IgD-negative memory B cell (primary cell): ENCODE data around the gene PRKCA. TPM values are rescaled to one million over a fixed set of nuclear protein-coding genes. Genes with fewer than 3 reads are reported as not detected.

Source experiments
- H3K27ac Mint-ChIP-seq, 3 donors: one replicate each; pipeline ENCODE4 v1.8.0; 2020 to 2022; ENCODE audit warnings: mild to moderate bottlenecking in 3 of 3, mixed read lengths in 3 of 3, moderate library complexity in 1 of 3
- H3K27me3 Mint-ChIP-seq: one replicate; pipeline ENCODE4 v1.8.0; 2021; ENCODE audit warnings: mixed read lengths
- H3K36me3 Mint-ChIP-seq: one replicate; pipeline ENCODE4 v1.8.0; 2020; ENCODE audit warnings: mild to moderate bottlenecking, mixed read lengths
- H3K4me1 Mint-ChIP-seq, 3 donors: one replicate each; pipeline ENCODE4 v1.8.0; 2020 to 2022; ENCODE audit warnings: mixed read lengths in 3 of 3, mild to moderate bottlenecking in 1 of 3
- H3K4me3 Mint-ChIP-seq, 4 donors: one replicate each; pipeline ENCODE4 v1.8.0; 2020 to 2022; ENCODE audit warnings: mild to moderate bottlenecking in 4 of 4, mixed read lengths in 4 of 4, moderate library complexity in 3 of 4
- H3K9me3 Mint-ChIP-seq, 3 donors: one replicate each; pipeline ENCODE4 v1.8.0; 2020 to 2021; ENCODE audit warnings: mixed read lengths in 3 of 3, mild to moderate bottlenecking in 1 of 3
- polyA plus RNA-seq: library from polyadenylated mRNA; unstranded; fragments of 300-500 nt; fragmentation: Illumina TruSeq; gene quantifications from one replicate; pipeline ENCODE4 v1.2.3, GENCODE V29; 2021

The PRKCA gene
- polyA plus RNA-seq, 1 donor from 2014 or later: 0.14 TPM

- no peak overlapping the region for H3K4me3 Mint-ChIP-seq
- peaks cover 2% of the 10 kb centered on the region for H3K27me3 Mint-ChIP-seq
- no peak overlapping the region for H3K27ac Mint-ChIP-seq
- peaks cover 0 to 4% (median 0%) of the 10 kb centered on the region in 3 donors for H3K9me3 Mint-ChIP-seq
- no peaks in the 10 kb centered on the region for H3K4me1 Mint-ChIP-seq
- H3K36me3 Mint-ChIP-seq: no peaks in the 10 kb centered on the region
Observed at GRCh38 chr17:66493283-66494019, 191.0 kb downstream of the PRKCA start.

GRCh38 chr17:66494023-66494803, 191.8 kb downstream of the PRKCA start:
- H3K27me3 Mint-ChIP-seq: peaks cover 2% of the 10 kb centered on the region
- H3K36me3 Mint-ChIP-seq: no peaks in the 10 kb centered on the region
- no peaks in the 10 kb centered on the region for H3K4me1 Mint-ChIP-seq

DNA sequence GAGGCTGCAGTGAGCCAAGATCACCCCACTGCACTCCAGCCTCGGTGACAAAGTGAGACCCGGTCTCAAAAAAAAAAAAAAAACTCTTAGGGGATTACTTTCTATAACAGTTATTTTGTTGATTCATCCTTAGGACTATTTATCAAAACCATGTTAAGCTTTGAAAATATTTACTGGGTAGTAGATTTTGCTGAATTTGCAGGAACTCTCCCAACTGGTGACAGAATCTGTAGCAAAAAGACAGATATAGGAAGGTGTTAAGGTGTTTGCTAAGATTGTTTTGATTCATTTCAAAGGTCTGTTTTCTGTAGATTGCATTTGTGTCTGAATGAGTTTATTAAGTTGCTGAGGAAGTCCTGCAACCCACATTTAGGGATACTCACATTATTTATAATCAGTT, 192.6 kb downstream of the PRKCA start:
- H3K9me3 Mint-ChIP-seq: peaks cover 0 to 6% (median 0%) of the 10 kb centered on the region in 3 donors
- no peak overlapping the region for H3K4me3 Mint-ChIP-seq
- H3K36me3 Mint-ChIP-seq: no peaks in the 10 kb centered on the region
- no peaks in the 10 kb centered on the region for H3K4me1 Mint-ChIP-seq
- H3K27ac Mint-ChIP-seq: no peak overlapping the region
- H3K27me3 Mint-ChIP-seq: no peaks in the 10 kb centered on the region

More at GRCh38 chr17:66494023-66494803, 191.8 kb downstream of the PRKCA start:
- H3K9me3 Mint-ChIP-seq: peaks cover 0 to 6% (median 0%) of the 10 kb centered on the region in 3 donors
- H3K4me3 Mint-ChIP-seq: no peak overlapping the region
- no peak overlapping the region for H3K27ac Mint-ChIP-seq

DNA sequence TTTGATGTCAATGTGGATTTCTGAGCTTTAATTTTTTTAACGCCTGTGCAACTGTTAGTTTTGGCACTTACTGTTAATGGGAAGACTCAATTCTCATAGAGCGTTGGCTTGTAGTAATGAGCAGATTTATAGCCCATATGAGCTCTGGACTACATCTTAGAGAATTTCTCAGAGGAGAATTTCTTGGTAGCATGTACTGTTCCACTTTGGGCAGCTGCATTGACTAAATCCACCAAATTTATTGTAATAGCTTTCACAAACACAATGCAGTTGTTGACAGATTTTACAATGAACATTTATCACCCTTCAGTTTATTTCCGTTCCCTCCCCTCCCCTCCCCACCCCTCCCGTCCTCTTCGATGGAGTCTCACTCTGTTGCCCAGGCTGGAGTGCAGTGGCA, 193.9 kb downstream of the PRKCA start:
- Mint-ChIP-seq H3K27me3 (peaks cover 2% of the 10 kb centered on the region), H3K4me1 (no peaks in the 10 kb centered on the region), H3K9me3 (peaks cover 0 to 6% (median 0%) of the 10 kb centered on the region in 3 donors), H3K4me3 (no peak overlapping the region), H3K36me3 (no peaks in the 10 kb centered on the region), H3K27ac (no peak overlapping the region)

GRCh38 chr17:66498580-66498979, 196.2 kb downstream of the PRKCA start:
- Mint-ChIP-seq H3K36me3 (no peaks in the 10 kb centered on the region), H3K27me3 (peaks cover 3% of the 10 kb centered on the region), H3K4me3 (no peak overlapping the region), H3K9me3 (peaks cover 0 to 2% (median 0%) of the 10 kb centered on the region in 3 donors), H3K4me1 (no peaks in the 10 kb centered on the region), H3K27ac (no peak overlapping the region)

DNA sequence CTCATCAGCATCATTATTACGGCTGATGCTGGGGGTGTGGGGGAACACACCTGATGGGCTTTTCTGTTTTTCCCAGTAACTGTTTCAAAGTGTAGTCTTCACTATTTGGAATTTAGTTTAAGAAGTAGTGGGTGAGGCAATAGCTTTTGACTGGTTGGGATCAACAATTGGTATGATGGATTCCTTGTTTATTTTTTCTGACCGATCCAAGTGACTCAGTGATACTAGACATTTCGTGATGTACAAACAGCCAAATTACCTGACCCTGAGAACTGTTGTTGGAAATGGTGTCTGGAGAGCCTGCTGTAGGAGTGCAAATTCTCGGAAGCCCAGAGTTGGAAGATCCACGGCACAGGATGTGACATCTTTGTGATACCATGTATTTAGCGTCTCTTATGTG, 204.2 kb downstream of the PRKCA start:
- H3K4me1 Mint-ChIP-seq: no peaks in the 10 kb centered on the region
- peaks cover 1% of the 10 kb centered on the region for H3K27me3 Mint-ChIP-seq
- no peaks in the 10 kb centered on the region for H3K9me3 Mint-ChIP-seq
- H3K36me3 Mint-ChIP-seq: no peaks in the 10 kb centered on the region
- H3K27ac Mint-ChIP-seq: no peak overlapping the region
- H3K4me3 Mint-ChIP-seq: no peak overlapping the region

- no peaks in the 10 kb centered on the region for H3K4me1 Mint-ChIP-seq
- H3K27me3 Mint-ChIP-seq: no peaks in the 10 kb centered on the region
- H3K4me3 Mint-ChIP-seq: no peak overlapping the region
- H3K9me3 Mint-ChIP-seq: no peaks in the 10 kb centered on the region
- H3K36me3 Mint-ChIP-seq: no peaks in the 10 kb centered on the region
- H3K27ac Mint-ChIP-seq: no peak overlapping the region
Observed at GRCh38 chr17:66507103-66507923, 204.9 kb downstream of the PRKCA start.

DNA sequence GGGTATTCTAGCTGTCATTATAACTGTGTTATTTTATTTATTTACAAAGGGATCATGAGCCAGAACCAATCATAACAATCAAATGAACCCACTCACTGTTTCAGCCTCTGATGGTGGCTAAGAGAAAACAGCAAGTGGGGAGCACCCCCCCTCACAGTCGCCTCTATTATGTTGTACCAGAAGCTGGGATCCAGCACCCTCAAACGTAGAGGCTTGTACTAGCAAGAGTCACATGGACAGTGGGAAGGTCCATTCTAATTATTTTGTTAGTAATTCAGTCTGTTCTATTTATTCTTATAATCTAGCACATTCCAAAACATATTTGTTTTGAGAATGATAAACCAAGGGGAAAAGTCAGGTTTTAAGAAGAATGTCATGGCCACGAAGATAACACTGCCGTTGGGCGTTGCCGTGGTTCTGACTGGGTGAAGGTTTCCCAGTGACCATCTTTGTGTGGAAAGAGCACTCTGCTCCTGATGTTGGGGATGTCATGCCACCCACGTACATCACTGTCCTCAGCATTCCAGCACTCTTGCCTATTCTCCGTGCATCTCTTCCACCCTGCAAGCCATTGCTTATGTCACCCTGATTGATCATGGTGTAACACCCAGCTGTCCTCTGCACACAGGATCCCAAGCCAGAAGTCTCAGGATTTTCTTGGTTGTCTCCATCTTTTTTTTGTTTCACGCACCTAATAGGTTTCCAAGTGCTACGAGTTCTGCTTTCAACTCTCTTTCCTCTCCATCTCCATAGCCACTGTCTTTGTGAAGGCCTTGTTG, 205.8 kb downstream of the PRKCA start:
- H3K27me3 Mint-ChIP-seq: no peaks in the 10 kb centered on the region
- no peaks in the 10 kb centered on the region for H3K36me3 Mint-ChIP-seq
- H3K4me1 Mint-ChIP-seq: no peaks in the 10 kb centered on the region
- no peaks in the 10 kb centered on the region for H3K9me3 Mint-ChIP-seq
- H3K27ac Mint-ChIP-seq: no peak overlapping the region
- no peak overlapping the region for H3K4me3 Mint-ChIP-seq

DNA sequence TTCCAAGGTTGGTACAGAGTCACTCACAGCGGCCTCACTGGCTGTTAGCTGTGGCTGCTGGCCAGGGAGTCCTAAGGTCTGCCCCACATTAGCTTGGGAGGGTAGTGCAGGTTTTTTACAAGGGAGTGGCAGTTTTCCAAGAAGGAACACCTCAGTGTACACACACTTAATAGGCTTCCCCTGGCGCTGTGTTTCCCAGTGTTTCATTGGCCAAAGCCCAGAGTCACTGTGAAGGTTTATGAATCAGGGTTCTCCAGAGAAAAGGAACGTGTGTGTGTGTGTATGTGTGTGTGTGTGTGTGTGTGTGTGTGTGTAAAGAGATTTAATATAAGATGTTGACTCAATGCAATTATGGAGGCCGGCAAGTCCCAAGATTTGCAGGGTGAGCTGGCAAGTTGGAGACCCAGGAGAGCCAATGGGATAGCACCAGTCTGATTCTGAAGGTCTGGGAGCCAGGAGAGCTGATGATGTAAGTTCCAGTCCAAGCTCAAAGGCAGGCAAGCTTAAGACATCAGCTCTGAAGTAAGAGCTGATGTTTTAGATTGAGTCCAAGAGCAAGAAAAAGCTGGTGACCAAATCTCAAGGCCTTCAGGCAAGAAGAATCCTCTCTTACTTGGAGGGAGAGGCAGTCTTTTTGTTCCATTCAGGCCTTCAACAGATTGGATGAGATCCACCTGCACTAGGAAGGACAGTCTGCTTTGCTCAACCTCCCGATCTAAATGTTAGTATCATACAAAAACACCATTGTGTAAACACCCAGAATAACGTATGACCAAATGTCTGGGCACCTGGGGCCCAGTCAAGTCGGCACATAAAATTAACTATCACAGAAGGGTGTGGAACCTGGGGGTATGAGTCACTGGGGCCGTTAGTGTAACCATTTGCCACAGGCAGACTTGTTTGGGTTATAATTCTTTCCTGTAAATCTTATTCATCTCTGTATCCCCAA, 206.8 kb downstream of the PRKCA start:
- no peaks in the 10 kb centered on the region for H3K27me3 Mint-ChIP-seq
- no peak overlapping the region for H3K4me3 Mint-ChIP-seq
- H3K36me3 Mint-ChIP-seq: no peaks in the 10 kb centered on the region
- H3K27ac Mint-ChIP-seq: no peak overlapping the region
- no peaks in the 10 kb centered on the region for H3K4me1 Mint-ChIP-seq
- no peaks in the 10 kb centered on the region for H3K9me3 Mint-ChIP-seq

DNA sequence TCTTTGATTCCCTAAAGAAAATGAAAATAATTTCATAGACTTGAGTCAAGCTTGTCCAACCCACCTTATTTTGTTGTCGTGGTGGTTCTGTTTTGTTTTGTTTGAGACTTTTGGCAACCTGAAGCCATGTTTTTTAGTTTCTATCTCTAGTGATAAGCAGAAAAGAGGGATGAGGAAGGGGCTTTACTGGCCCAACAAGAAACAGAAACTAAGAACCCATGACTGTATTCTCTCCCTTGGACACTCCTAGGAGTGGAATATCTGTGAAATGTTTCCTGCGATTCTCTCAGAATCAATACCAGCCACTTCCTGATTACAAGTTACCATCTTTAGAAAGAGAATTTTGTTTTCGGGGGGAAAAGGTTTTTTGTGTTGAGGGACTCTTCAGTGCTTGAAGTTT, 207.5 kb downstream of the PRKCA start:
- Mint-ChIP-seq H3K27me3 (no peaks in the 10 kb centered on the region), H3K4me1 (no peaks in the 10 kb centered on the region), H3K27ac (no peak overlapping the region), H3K9me3 (no peaks in the 10 kb centered on the region), H3K4me3 (no peak overlapping the region), H3K36me3 (no peaks in the 10 kb centered on the region)

- no peaks in the 10 kb centered on the region for H3K36me3 Mint-ChIP-seq
- H3K4me3 Mint-ChIP-seq: no peak overlapping the region
- no peaks in the 10 kb centered on the region for H3K9me3 Mint-ChIP-seq
- H3K27ac Mint-ChIP-seq: no peak overlapping the region
- peaks cover 2% of the 10 kb centered on the region for H3K27me3 Mint-ChIP-seq
- H3K4me1 Mint-ChIP-seq: no peaks in the 10 kb centered on the region
Observed at GRCh38 chr17:66511135-66511534, 208.7 kb downstream of the PRKCA start.

GRCh38 chr17:66514227-66514806, 211.9 kb downstream of the PRKCA start:
- peaks cover 2% of the 10 kb centered on the region for H3K27me3 Mint-ChIP-seq
- H3K27ac Mint-ChIP-seq: no peak overlapping the region
- no peaks in the 10 kb centered on the region for H3K36me3 Mint-ChIP-seq
- peaks cover 0 to 2% (median 0%) of the 10 kb centered on the region in 3 donors for H3K9me3 Mint-ChIP-seq
- no peak overlapping the region for H3K4me3 Mint-ChIP-seq
- no peaks in the 10 kb centered on the region for H3K4me1 Mint-ChIP-seq

GRCh38 chr17:66515974-66516373, 213.6 kb downstream of the PRKCA start:
- peaks cover 0 to 2% (median 0%) of the 10 kb centered on the region in 3 donors for H3K9me3 Mint-ChIP-seq
- H3K27me3 Mint-ChIP-seq: peaks cover 4% of the 10 kb centered on the region
- H3K4me3 Mint-ChIP-seq: no peak overlapping the region
- H3K4me1 Mint-ChIP-seq: no peaks in the 10 kb centered on the region
- no peaks in the 10 kb centered on the region for H3K36me3 Mint-ChIP-seq
- no peak overlapping the region for H3K27ac Mint-ChIP-seq
